HG03439 (cell line): Measurements from ENCODE around the gene ZBTB20.

Experiments
- ATAC-seq: cut with Tn5 transposase; IDR thresholded peaks from one replicate; pipeline ENCODE4 v1.9.1; 2021; ENCODE audit warnings: mild to moderate bottlenecking, moderate library complexity; ENCODE audit not compliant: unreplicated experiment

ZBTB20 gene

GRCh38 chr3:114499976-114500375 lies 647.1 kb downstream of the ZBTB20 start:
- ATAC-seq = no peak

DNA sequence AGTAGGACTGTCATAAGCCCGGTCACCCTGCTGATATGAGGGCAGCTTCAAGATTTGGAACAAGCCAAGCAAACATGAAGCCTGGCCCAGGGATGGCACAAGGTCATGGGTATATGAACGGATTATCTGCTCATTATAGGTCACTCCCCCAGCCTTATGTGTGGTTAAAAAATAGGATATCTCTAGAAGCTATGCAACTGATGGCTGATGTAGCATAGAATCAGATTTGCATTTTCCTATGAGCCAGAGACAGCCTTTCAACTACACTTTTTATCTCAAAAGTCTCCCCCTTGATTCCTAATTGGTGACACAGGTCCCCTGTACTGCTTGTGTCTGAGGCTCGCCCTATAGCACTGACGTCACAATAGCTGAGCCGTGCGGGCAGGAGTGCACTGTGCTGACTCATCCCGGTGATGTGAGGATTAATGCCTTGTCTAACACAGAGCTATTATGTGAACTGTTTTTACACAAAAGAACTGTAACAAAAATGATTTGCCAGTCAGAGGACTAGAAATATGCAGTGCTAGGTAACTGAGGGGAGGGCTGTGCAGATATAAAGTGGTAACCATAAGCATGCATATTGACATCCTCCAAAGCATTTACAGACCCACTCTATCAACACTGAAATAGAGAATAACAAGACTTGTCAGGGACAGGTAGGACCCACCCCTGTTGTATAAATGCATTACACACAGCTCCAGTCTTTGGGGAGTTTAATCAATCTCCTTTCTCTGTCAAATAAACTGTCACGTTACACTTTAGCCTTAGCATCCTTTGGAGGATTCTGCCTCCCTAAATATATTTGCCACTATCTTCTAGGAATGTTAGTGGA lies 648.3 kb downstream of the ZBTB20 start:
- ATAC-seq = no peak

DNA sequence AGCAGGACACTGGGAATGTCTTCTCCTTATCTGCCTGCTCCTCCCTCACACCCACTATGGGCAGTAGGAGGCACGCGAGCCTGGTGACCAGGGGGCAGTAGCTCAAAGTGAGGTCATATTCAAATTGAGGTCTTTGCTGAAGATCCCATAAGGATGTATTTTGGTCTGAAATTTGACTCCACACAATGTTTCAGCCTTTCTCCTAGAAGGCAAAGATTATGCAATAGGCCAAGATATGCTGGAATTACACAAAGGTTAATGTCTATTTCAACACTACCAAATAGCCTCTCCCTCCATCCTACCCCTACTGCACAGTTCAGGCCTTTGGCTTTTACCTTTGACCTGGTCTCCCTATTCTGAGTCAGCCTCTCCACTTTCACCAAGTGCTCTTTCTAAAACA lies 650.2 kb downstream of the ZBTB20 start:
- no peak for ATAC-seq

GRCh38 chr3:114496466-114496865 lies 650.6 kb downstream of the ZBTB20 start:
- no peak for ATAC-seq

- ATAC-seq = no peak
Observed at GRCh38 chr3:114496021-114496434, 651.1 kb downstream of the ZBTB20 start.

DNA sequence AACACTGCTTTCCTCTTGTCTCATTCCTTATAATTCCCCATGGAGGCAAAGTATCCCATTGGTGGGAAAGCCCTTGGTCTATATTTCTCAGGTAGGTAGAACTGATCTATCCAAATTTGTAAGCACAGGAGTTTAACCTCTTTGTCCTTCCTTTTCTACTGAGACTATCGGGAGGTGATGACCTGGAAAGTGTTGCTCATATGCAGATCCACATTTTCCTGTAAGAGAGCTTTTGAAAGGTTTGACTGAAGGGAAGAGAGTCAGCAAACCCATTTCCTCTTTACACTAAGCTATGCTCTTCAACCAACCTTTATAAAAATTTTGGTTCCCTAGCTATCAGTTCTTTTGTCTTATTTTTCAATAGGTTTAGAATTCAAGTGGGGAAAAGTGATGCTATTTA lies 652.6 kb downstream of the ZBTB20 start:
- no peak for ATAC-seq

- no peak for ATAC-seq
Observed at GRCh38 chr3:114490829-114491228, 656.3 kb downstream of the ZBTB20 start.

DNA sequence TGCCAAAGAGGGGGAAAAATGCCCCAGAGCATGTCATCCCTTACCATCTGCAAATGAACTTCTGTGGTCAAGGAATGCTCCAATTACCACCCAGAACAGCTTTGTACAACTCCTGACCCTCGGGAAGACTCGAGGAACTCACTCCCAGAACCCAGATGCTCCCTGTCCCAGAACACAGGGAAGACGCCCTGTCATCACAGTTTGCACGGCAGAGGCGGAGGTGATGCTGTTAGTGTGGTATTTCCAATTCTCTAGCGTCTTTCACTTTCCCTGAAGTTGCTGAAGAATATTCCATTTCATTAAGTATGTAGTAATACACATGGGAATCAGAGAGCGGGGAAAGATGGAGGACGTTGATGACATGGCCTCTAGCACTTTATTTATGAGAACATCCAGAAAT lies 659.6 kb downstream of the ZBTB20 start:
- ATAC-seq = no peak

DNA sequence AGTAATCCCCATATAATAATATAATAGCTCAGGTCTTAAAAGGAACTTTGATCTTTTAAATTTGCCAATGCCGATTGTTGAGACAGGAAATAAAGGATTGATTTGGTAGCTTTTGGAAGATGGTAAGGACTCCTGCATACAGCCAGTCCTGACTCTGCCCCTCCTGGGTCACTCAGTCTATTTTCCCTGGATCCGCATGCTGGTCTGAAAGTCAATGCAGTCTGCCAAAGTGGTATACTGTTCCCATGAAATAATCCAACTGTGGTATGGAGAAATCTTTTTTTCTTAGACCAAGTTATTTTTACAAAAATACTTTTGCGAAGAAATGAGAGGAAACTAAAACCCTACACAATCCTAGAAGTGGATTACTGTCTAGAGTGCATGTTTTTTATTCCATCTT lies 662.2 kb downstream of the ZBTB20 start:
- ATAC-seq = no peak

GRCh38 chr3:114481113-114481512 lies 666.0 kb downstream of the ZBTB20 start:
- ATAC-seq = no peak

DNA sequence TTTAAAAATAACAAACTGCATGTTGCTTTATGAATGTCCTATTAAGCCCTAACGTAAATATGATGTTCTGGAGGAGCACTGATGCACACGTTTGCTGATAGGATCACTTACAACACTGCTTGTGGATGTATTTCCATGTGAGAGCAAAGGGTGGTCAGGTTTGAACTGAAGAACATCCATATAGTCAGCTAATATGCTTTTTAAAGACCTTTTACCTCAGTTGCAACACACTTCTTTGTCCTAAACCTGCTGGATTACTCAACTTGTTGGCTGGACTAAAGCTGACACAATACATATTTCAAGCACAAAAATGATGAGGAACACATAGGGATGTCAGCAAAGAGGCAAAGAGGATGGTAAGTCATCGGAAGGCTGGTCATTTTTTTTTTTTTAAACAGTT lies 666.6 kb downstream of the ZBTB20 start:
- ATAC-seq = no peak

DNA sequence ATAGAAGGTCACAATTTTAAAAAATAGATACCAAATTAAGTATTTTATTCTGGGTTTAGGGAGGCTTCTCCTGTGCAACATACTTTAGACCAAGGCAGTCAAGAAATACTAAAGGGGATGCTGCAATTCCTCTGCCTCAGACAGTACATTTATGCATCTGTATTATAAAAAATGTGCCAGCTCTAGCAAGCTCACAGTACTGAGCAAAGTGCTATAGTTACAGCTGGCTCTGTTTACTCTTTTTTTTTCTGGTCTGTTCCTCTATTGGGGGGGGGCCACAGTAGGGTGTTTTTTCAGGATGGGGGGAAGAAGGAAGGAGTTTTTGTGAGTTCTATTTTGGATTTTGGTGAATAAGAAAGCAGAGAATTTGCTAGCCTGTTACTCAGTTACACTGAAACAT lies 668.3 kb downstream of the ZBTB20 start:
- no peak for ATAC-seq

DNA sequence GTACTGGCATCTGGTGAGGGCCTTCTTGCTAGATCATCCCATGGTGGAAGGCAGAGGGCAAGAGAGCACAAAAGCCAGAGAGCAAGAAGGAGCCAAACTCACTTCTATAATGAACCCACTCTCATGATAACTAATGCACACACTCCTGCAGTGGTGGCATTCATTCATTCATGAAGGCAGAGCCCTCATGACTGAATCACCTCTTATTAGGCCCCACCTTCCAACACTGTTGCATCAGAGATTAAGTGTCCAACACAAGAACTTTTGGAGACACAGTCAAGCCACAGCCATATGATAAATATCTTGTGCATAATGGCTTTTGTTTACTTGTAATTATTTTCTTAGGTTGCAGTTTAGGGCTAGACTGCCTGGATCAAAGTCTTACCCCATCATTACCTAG lies 670.6 kb downstream of the ZBTB20 start:
- ATAC-seq = no peak

DNA sequence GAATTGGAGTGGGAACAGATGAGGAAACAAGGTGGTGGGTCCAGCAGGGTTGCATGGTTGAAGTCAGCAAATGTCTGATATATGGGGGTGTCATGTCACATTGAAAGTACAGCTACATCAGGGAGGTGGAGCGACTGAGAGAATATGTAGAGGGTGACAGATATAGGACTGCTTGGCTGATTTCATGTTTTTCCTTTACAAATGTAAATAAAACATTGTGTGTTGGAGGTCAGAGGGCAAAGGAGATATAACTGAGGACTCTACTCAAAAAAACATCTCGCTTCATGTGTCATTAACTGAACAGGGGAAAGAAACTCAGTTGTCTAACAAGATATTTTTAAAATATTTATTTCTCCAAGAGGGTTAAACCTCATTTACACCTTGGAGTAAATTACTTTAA lies 675.6 kb downstream of the ZBTB20 start:
- no peak for ATAC-seq

GRCh38 chr3:114469070-114469469 lies 678.0 kb downstream of the ZBTB20 start:
- ATAC-seq = no peak

DNA sequence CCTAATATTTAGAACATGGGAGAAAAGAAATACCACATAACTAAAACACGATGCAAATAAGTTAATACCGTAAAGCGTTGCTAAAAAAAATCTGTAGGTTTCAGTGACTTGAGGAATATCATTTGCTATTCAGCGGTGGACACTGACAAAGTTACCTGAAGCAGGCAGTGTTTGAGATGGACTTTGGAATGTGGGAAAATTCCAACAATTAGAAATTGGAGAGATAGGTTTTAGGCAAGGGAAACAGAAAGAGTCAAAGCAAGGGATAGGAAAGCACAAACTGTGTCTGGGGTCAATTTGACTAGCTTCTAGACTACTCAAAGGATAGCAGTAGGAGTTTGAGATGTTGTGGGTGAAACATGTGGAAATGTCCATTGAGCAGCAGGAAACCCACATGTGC lies 680.3 kb downstream of the ZBTB20 start:
- no peak for ATAC-seq

GRCh38 chr3:114466251-114466650 lies 680.8 kb downstream of the ZBTB20 start:
- no peak for ATAC-seq

GRCh38 chr3:114464548-114464947 lies 682.5 kb downstream of the ZBTB20 start:
- ATAC-seq = peak; percentile 91

GRCh38 chr3:114462750-114463149 lies 684.3 kb downstream of the ZBTB20 start:
- ATAC-seq = no peak

DNA sequence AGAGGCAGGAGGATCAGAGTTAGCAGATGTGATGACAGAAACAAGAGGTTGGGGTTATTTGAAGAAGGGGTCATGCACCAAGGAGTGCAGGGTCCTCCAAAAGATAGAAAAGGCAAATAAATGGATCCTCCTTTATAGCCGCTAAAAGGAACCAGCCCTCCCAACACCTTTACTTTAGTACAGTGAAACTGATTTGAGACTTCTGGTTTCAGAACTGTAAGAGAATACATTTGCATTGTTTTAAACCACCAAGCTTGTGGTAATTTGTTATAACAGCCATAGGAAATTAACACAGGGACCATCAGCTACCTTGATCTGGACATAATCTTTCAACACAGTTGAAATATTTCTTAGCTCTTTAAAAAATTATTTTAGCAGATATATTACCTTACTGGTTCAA lies 686.6 kb downstream of the ZBTB20 start:
- no peak for ATAC-seq

DNA sequence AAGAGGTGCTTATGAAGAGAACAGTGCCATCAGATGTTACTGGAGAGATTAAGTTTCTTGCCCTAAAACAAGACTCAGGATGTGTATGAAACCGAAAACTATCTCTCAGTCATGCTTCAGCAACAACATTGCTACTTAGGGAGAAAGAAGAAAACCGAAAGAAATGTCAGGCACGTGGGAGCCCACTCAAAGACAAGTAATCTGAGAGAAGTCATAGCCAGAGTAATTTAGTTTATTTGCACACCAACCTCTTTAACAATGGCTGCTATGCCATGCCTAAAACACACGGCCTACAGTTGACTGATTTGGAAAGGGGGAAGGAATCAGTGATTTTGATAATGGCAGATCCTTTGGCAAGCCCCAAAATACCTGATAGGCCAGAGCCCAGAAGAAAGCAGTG lies 690.3 kb downstream of the ZBTB20 start:
- ATAC-seq = peak; percentile 69

- no peak for ATAC-seq
Observed at GRCh38 chr3:114455432-114455831, 691.7 kb downstream of the ZBTB20 start.
